Measurements from ENCODE around the gene TRIM65. TPM values are rescaled to one million over a fixed set of nuclear protein-coding genes. Genes with fewer than 3 reads are reported as not detected.
A peak's percentile ranks its signal among the peaks of the same experiment; 100 is the strongest.

The TRIM65 gene
- total and polyA plus RNA-seq, 2 of the 13 experiments (the other 11 are each of a cell fraction or from before 2014, with no cell fraction given): 10.3 to 22.4 TPM

DNA sequence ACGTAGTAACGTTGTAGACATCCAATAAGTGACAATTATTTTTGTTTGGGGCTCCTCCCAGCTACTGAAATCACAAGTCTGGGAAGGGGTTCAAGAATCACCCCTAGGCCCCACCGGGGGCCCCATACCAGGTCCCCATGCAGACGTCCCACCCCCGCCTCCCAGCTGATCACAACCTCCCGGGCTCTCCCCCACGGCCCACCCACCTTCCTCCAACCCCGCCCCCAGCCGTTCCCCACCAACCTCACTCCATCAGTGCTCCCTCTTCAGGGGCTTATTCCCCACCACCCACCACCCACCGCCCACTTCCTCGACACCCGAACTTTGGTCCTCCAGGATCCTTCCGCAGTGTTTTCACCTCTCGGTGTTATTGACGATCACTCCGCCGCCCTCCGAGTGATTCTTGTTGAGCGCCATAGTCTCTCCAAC, 41.9 kb downstream of the TRIM65 start (continued):
- TF ChIP-seq ZNF891 (CRISPR knock-in tag; IDR thresholded peaks at IDR 0.05) (no peak), GABPB1 (CRISPR knock-in tag; IDR thresholded peaks at IDR 0.05) (no peak), CBFB (CRISPR knock-in tag; IDR thresholded peaks at IDR 0.05) (no peak), TAF15 (IDR thresholded peaks at IDR 0.05; ENCODE audit: low read depth, low read length, poor library complexity, severe bottlenecking) (no peak), HDAC2 (CRISPR knock-in tag; IDR thresholded peaks at IDR 0.05) (no peak), RAD21 (CRISPR knock-in tag; IDR thresholded peaks at IDR 0.05) (no peak), CCDC6 (CRISPR knock-in tag; IDR thresholded peaks at IDR 0.05) (no peak)

DNA sequence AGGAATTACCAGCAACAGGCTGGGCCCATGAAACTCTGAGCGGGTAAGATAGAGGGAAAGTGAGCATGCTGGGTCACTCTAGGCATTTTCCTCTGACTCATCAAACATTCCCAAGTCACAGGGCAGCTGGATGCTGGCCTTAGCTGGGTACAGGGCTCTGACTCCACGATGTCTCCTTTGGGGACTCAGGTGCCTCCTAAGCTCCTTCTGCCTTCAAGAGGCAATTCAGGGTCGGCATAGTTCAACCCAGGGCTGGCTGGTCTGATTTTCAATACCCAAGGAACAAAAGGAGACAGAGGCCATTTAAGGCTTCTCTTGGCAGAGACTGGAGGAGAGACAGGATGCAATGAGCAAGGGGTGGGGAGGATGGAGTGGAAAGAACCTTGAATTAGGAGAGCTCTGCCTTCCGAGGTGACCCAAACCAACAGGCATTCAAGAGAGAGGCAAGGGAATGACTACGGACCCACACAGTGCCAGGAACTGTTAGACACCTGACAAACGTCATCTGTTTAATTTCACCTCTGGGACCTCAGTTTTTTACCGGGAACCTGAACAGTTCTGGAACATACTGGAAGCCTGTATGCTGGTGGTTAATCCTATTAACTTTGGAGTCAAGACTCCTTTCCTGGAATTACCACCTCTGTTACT, 42.5 kb downstream of the TRIM65 start:
- BruUV-seq (replicated peaks): TSS peak; percentile 90
- H3K27ac ChIP-seq (ENCODE audit: extremely low read length, insufficient read depth, low read length): peak overlapping the region; percentile 64
- H3K4me3 ChIP-seq (replicated peaks in 1 of 3; ENCODE audit: insufficient read depth in 1 of 3, low read depth in 2 of 3, low read length in 3 of 3): peak overlapping the region; percentile 79 to 90 (median 90)
- peaks cover 52% of the 10 kb centered on the region for H3K4me1 ChIP-seq (ENCODE audit: insufficient read depth, low read length)
- peaks cover 6 to 20% of the 10 kb centered on the region in 2 experiments for H3K36me3 ChIP-seq (replicated peaks in 1 of 2; ENCODE audit: control insufficient read depth in 1 of 2, insufficient read depth in 2 of 2, low read length in 2 of 2)
- POLR2A ChIA-PET: interaction anchor here (0.5 to 12.8 kb wide), 15 partner anchors 8 to 134 kb away, joined by 3 to 454 read pairs (median 24); partner anchors contain the start of genes ACOX1, GALK1, TEN1 and TRIM47
- H4K20me1 ChIP-seq (ENCODE audit: insufficient read depth, low read length): peaks cover 4% of the 10 kb centered on the region; the same call in 1 of the 2 replicates
- in situ Hi-C loops (cut with HindIII; ENCODE audit: extremely low pct_ligation_motif_present, low pct_unique_long_range_greater_than_20kb): no loop called here
- no peak for ATAC-seq
- H3K27me3 ChIP-seq (ENCODE audit: control insufficient read depth in 1 of 2, insufficient read depth in 2 of 2, low read length in 2 of 2): no peaks in the 10 kb centered on the region; a peak in 1 of 5 replicates
- H2AFZ ChIP-seq (ENCODE audit: low read length): no peak overlapping the region
- WGBS (ENCODE audit: low lambda C conversion rate): 28% methylated on average over 7 of the region's 7 CpGs
- peak; percentile 50 for DNase-seq (ENCODE audit: low spot score)
- peak overlapping the region; percentile 78 for H3K9ac ChIP-seq (ENCODE audit: insufficient read depth, low read depth, low read length)
- no peaks in the 10 kb centered on the region for H3K9me3 ChIP-seq (ENCODE audit: low read length)
- intact Hi-C loops (cut with micrococcal nuclease; ENCODE audit: unreplicated experiment): loop anchor here (2.0 kb wide), 2 partner anchors 15 to 23 kb away; no protein-coding TSS in a partner anchor
- peak overlapping the region; percentile 92 for H3K4me2 ChIP-seq (ENCODE audit: low read depth, low read length)
- FAIRE-seq: no peak
- CTCF ChIA-PET (ENCODE audit: low intra/inter-chr PET ratio, low total read pairs): no interaction called here
- H3K79me2 ChIP-seq (ENCODE audit: insufficient read depth, low read length): peaks cover 17% of the 10 kb centered on the region
- TF ChIP-seq PCBP2 (optimal IDR thresholded peaks at IDR 0.05; ENCODE audit: low read depth, low read length, poor library complexity, severe bottlenecking) (no peak), XRCC5 (optimal IDR thresholded peaks at IDR 0.05; ENCODE audit: low read length) (peak; percentile 18), ELF4 (CRISPR knock-in tag; IDR thresholded peaks at IDR 0.05; ENCODE audit: borderline replicate concordance) (no peak), ATF1 (CRISPR knock-in tag; IDR thresholded peaks at IDR 0.05) (no peak), ZBTB20 (CRISPR knock-in tag; IDR thresholded peaks at IDR 0.05; ENCODE audit: borderline replicate concordance, low read depth) (no peak), ZKSCAN1 (IDR thresholded peaks at IDR 0.05; ENCODE audit: low read length) (no peak), BHLHE40 (IDR thresholded peaks at IDR 0.05; ENCODE audit: low read length) (no peak), JUN (CRISPR knock-in tag; IDR thresholded peaks at IDR 0.05) (0 out of 2 replicates have a peak, but pooled peaks have one; percentile 34), MAFK (conservative IDR thresholded peaks at IDR 0.05 in 1 of 2, IDR thresholded peaks at IDR 0.05 in 1 of 2; ENCODE audit: low read length in 2 of 2) (peak; percentile 51 to 78), SAP130 (CRISPR knock-in tag; IDR thresholded peaks at IDR 0.05; ENCODE audit: low read depth) (peak; percentile 28; the same call in 1 of the 2 replicates)
- TF ChIP-seq, protein P1, sequence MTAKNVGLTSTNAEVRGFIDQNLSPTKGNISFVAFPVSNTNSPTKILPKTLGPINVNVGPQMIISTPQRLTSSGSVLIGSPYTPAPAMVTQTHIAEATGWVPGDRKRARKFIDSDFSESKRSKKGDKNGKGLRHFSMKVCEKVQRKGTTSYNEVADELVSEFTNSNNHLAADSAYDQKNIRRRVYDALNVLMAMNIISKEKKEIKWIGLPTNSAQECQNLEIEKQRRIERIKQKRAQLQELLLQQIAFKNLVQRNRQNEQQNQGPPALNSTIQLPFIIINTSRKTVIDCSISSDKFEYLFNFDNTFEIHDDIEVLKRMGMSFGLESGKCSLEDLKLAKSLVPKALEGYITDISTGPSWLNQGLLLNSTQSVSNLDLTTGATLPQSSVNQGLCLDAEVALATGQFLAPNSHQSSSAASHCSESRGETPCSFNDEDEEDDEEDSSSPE (CRISPR knock-in tag; IDR thresholded peaks at IDR 0.05): no peak
- TF ChIP-seq, protein P2, sequence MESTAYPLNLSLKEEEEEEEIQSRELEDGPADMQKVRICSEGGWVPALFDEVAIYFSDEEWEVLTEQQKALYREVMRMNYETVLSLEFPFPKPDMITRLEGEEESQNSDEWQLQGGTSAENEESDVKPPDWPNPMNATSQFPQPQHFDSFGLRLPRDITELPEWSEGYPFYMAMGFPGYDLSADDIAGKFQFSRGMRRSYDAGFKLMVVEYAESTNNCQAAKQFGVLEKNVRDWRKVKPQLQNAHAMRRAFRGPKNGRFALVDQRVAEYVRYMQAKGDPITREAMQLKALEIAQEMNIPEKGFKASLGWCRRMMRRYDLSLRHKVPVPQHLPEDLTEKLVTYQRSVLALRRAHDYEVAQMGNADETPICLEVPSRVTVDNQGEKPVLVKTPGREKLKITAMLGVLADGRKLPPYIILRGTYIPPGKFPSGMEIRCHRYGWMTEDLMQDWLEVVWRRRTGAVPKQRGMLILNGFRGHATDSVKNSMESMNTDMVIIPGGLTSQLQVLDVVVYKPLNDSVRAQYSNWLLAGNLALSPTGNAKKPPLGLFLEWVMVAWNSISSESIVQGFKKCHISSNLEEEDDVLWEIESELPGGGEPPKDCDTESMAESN (CRISPR knock-in tag; conservative IDR thresholded peaks at IDR 0.05): 0 out of 2 replicates have a peak, but pooled peaks have one; percentile 30
- TF ChIP-seq, protein P3, sequence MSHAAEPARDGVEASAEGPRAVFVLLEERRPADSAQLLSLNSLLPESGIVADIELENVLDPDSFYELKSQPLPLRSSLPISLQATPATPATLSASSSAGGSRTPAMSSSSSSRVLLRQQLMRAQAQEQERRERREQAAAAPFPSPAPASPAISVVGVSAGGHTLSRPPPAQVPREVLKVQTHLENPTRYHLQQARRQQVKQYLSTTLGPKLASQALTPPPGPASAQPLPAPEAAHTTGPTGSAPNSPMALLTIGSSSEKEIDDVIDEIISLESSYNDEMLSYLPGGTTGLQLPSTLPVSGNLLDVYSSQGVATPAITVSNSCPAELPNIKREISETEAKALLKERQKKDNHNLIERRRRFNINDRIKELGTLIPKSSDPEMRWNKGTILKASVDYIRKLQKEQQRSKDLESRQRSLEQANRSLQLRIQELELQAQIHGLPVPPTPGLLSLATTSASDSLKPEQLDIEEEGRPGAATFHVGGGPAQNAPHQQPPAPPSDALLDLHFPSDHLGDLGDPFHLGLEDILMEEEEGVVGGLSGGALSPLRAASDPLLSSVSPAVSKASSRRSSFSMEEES (CRISPR knock-in tag; IDR thresholded peaks at IDR 0.05): no peak

Data from HepG2 (cell line).